GM21360 (cell line): ENCODE data around the gene ADAMTSL1.
A peak's percentile ranks its signal among the peaks of the same experiment; 100 is the strongest.

Experiments
- ATAC-seq: cut with Tn5 transposase; IDR thresholded peaks from one replicate; pipeline ENCODE4 v1.9.1; 2021; ENCODE audit warnings: mild to moderate bottlenecking, moderate library complexity; ENCODE audit not compliant: unreplicated experiment

ADAMTSL1 gene

GRCh38 chr9:18723366-18723765 is 249.4 kb downstream of the ADAMTSL1 start:
- ATAC-seq, result no peak

GRCh38 chr9:18726546-18726945 is 252.6 kb downstream of the ADAMTSL1 start:
- ATAC-seq, result no peak

GRCh38 chr9:18727904-18728303 is 254.0 kb downstream of the ADAMTSL1 start:
- no peak for ATAC-seq

- ATAC-seq, result no peak
These were observed 254.7 kb downstream of the ADAMTSL1 start for GRCh38 chr9:18728642-18729041.

GRCh38 chr9:18730241-18730640 is 256.3 kb downstream of the ADAMTSL1 start:
- ATAC-seq, result no peak

GRCh38 chr9:18739127-18739526 is 265.2 kb downstream of the ADAMTSL1 start:
- ATAC-seq, result no peak

- ATAC-seq, result no peak
These were observed 265.8 kb downstream of the ADAMTSL1 start for GRCh38 chr9:18739641-18740318.

GRCh38 chr9:18741359-18741758 is 267.4 kb downstream of the ADAMTSL1 start:
- ATAC-seq, result no peak

- ATAC-seq, result no peak
These were observed 268.0 kb downstream of the ADAMTSL1 start for GRCh38 chr9:18741945-18742344.

- no peak for ATAC-seq
These were observed 269.5 kb downstream of the ADAMTSL1 start for GRCh38 chr9:18743421-18743820.

GRCh38 chr9:18743971-18744370 is 270.0 kb downstream of the ADAMTSL1 start:
- no peak for ATAC-seq

- ATAC-seq, result no peak
These were observed 271.8 kb downstream of the ADAMTSL1 start for GRCh38 chr9:18745710-18746109.

- ATAC-seq, result no peak
These were observed 272.7 kb downstream of the ADAMTSL1 start for GRCh38 chr9:18746631-18747030.

- ATAC-seq, result no peak
These were observed 273.6 kb downstream of the ADAMTSL1 start for GRCh38 chr9:18747595-18747994.

GRCh38 chr9:18748251-18748701 is 274.3 kb downstream of the ADAMTSL1 start:
- no peak for ATAC-seq

- ATAC-seq, result no peak
These were observed 275.8 kb downstream of the ADAMTSL1 start for GRCh38 chr9:18749711-18750110.

- no peak for ATAC-seq
These were observed 280.0 kb downstream of the ADAMTSL1 start for GRCh38 chr9:18753904-18754303.

- no peak for ATAC-seq
These were observed 280.6 kb downstream of the ADAMTSL1 start for GRCh38 chr9:18754537-18754936.

GRCh38 chr9:18755263-18755662 is 281.3 kb downstream of the ADAMTSL1 start:
- ATAC-seq, result no peak

GRCh38 chr9:18756712-18757125 is 282.8 kb downstream of the ADAMTSL1 start:
- peak; percentile 45 for ATAC-seq

GRCh38 chr9:18759827-18760226 is 285.9 kb downstream of the ADAMTSL1 start:
- ATAC-seq, result no peak

- ATAC-seq, result no peak
These were observed 287.9 kb downstream of the ADAMTSL1 start for GRCh38 chr9:18761742-18762300.
